ES-I3 (cell line): ENCODE measurements around the gene AKAP13.

Experiments used
- H3K36me3 ChIP-seq: 2 replicates; pipeline ENCODE4 v1.6.1; 2013; ENCODE audit warnings: mild to moderate bottlenecking, low read length, control low read depth, moderate library complexity; ENCODE audit not compliant: insufficient read depth
- H3K4me1 ChIP-seq: 2 replicates; pipeline ENCODE4 v1.6.1; 2013; ENCODE audit warnings: mild to moderate bottlenecking, control low read depth, low read length; ENCODE audit not compliant: insufficient read depth
- H3K9ac ChIP-seq: 2 replicates; pipeline ENCODE4 v1.6.1; 2013; ENCODE audit warnings: low read depth, mild to moderate bottlenecking, low read length, moderate library complexity
- H3K9me3 ChIP-seq: 2 replicates; pipeline ENCODE4 v1.6.1; 2013; ENCODE audit warnings: mild to moderate bottlenecking, low read length, moderate library complexity; ENCODE audit not compliant: control insufficient read depth, insufficient read depth

Gene AKAP13

DNA sequence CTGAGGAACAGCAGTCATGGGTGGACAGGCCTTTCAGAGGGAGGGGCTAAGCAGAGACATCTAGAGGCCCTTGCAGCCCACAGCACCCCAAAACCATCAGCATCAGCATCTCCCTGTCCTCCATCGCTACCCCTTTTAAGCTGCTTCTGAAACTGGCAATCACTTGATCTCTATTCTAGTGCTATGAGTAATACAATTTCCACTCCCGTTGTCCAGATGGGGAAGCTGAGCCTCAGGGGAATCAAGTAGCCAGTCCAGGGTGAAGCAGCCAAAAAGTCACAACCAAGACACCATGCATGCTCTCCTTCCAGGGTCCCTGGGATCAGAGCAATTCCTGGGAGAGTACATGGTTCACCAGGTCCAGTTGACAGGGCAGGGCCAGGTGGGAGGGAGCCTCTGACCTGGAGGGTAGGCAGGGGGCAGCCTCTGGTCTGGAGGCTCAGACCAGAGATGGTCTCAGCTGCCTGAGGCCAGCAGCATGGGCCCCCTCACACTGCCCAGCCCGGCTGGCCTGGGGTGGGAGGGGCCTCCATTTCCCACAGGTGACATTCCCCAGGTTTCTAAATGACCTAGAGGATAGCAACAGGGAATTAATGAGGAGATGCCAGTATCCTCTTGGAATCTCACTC is 384.4 kb downstream of the AKAP13 start:
- Histone ChIP-seq H3K4me1 (peaks cover 6% of the 10 kb centered on the region; the same call in 1 of the 2 replicates), H3K9ac (no peak overlapping the region), H3K9me3 (no peaks in the 10 kb centered on the region), H3K36me3 (peaks cover 5% of the 10 kb centered on the region; the same call in 1 of the 2 replicates)

DNA sequence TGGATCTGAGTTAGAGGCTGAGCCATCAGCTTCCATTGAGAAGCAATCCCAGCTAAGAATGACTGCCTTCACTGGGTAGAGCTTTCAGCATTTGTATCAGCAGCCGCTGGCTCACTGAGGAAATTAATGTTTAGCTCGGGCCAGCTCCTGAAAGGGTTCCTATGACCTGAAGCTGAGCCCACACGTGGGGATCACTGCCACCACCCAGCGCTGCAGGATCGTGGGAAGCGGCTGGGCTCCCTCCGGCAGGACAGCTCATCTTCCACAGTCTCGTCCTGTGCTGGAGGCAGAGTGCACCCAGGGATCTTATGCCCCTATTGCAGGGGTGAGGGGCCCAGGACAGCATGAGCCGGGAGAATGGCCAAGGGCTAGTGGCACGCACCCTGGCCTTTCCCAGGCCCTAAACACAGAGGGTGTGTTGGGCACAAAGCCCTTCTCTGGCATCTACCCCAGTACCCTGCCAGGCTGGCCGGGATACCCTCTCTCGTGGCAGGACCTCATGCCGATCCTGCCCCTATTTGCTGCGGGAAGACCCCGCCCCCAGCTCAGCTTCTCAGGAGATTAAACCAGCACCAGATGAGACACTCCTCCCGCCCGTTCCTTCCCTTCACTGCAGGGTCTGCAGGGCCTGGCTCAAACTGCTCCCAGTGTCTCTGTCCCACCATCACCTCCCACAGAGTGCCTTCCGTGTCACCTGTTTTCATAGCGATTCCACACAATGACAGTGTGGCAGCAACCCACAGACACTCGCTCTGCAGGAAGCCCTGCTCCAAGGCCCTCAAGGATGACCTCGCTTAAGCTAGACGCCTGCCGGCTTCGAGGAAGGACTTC is 385.8 kb downstream of the AKAP13 start:
- Histone ChIP-seq H3K9ac (no peak overlapping the region), H3K4me1 (peaks cover 6% of the 10 kb centered on the region; the same call in 1 of the 2 replicates), H3K9me3 (no peaks in the 10 kb centered on the region), H3K36me3 (no peaks in the 10 kb centered on the region; the same call in 1 of the 2 replicates)

DNA sequence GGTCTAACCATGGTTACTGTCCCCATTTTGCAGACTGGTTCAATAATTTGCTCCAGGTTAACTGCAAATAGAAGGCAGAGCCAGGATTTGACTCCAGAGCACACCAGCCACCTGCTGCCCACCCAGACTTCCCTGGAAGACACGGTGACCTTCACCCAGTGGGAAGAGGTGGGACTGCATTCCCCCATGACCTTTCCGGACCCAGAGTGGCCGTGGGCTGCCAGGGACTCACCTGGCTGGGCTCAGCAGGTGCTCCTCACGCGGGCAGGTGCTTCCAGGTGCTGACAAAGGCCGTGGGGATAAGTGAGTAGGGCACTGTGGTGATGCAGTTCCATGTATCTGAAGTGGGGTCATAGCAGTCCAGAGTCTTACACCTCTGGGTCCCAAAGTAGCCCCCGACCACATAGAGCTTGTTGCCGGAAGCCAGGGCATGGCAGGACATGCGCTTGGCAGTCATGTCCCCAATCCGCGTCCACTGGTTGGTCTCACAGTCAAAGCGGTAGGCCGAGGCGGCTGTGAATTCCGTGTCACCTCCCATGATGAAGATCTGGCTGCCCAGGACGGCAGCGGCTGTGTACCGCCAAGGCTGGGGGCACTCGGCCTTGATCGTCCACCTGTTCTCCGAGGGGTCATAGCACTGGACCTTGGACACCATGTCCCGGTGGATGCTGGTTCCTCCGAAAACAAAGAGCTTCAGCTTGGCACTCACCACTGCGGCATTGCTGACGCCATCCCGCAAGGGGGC is 387.6 kb downstream of the AKAP13 start:
- Histone ChIP-seq H3K9ac (no peak overlapping the region), H3K36me3 (no peaks in the 10 kb centered on the region; the same call in 1 of the 2 replicates), H3K9me3 (no peaks in the 10 kb centered on the region), H3K4me1 (peaks cover 6% of the 10 kb centered on the region; the same call in 1 of the 2 replicates)

DNA sequence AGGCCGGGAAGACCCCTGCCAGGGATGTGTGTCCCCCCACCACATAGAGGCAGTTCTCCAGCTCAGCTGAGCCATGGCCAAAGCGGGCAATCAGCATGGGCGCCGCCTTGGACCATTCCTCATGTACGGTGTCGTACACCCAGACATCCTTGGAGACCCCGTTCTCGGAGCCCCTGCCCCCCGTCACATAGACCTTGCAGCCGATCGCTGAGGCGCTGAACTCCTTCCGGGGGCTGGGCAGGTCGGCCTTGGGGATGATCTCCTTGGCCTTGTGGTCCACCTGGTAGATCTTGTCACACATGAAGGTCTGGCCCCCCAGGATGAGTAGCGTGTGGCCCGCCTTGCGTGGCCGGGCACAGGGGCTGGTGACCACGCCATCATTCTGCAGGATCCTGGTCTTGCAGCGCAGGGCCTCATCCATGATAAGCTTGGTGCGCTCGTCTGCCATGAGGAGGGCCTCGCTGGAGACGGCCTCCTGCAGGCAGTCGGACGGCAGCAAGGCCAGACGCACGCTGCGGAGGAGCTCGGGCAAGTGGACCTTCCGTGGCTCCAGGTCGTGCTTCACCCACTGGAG is 388.3 kb downstream of the AKAP13 start:
- H3K36me3 ChIP-seq = no peaks in the 10 kb centered on the region; the same call in 1 of the 2 replicates
- peaks cover 6% of the 10 kb centered on the region; the same call in 1 of the 2 replicates for H3K4me1 ChIP-seq
- no peak overlapping the region for H3K9ac ChIP-seq
- H3K9me3 ChIP-seq = no peaks in the 10 kb centered on the region

DNA sequence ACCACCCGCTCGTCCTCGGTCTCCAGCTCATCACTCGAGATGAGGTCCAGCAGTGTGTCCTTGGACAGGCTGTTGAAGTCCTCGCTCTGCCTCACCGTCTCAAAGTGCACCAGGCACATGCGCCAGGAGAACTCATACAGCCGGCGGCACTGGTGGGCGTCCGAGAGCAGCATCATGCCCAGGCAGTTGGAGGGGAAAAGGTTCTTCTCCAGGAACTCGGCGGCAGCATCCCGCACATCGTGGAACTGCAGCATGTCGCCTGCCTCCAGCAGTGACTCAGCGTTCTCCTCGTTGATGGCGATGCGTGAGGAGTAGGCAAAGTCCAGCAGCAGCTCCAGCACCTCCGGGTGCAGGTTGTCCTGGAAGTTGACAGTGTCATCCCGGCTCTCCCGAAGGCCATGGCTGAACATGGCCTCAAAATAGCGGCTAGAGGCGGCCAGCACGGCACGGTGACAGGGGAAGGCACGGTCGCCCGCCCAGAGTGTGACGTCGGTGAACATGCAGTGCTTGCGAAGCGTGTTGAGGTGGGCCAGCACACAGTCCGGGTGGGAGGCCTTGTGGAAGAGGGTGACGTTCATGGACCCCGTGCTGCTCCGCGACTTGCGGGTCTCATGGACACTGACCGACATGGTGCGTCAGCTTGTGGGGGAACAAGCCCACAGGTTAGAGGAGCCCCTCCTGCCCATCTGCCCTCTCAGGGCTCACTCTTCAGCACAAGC is 388.9 kb downstream of the AKAP13 start:
- Histone ChIP-seq H3K9me3 (no peaks in the 10 kb centered on the region), H3K4me1 (peaks cover 6% of the 10 kb centered on the region; the same call in 1 of the 2 replicates), H3K9ac (no peak overlapping the region), H3K36me3 (no peaks in the 10 kb centered on the region; the same call in 1 of the 2 replicates)

DNA sequence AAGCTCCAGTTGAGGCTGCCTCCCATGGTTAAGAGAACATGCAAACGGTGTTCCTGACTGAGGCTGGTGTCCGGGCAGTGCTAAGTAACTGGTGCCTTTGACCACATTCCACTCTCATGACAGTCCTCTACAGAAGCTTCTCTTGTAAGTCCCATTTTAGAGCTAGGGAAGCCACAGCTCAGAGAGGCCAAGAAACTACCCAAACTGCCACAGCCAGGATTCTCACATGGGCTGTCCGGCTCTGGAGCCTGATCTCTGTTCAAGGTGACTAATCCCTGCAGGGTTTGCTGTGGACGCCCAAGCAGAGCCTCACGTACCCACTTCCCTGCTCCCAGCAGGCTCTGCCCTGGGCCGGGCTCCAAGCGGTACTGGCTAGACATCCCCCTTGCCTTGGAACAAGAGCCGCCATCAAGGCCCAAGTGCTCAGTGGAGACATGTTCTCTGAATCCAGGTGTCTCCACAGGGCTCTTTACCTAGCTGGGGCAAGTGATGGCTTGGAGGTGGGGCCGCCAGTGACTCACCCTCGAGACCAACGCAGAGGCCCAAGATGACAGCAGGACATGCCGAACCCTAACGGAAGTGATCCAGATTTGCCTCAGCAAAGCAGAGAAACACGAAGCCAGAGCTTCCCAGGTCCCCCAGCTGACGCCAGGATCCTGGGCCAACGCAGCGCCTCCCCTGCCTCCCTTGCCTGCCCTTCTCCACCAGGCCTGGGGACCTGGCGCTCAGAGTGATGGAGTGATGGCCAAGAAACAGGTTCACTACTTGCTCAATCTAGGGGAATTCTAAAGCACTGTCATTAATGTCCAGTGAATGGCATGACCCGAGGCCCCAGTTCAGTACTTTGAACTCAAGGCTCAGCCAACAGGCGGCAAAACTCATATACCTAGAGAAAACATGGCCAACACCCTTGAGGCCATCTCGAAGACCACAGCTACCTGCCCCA is 390.0 kb downstream of the AKAP13 start:
- Histone ChIP-seq H3K9ac (no peak overlapping the region), H3K36me3 (no peaks in the 10 kb centered on the region; the same call in 1 of the 2 replicates), H3K9me3 (no peaks in the 10 kb centered on the region), H3K4me1 (peaks cover 6% of the 10 kb centered on the region; the same call in 1 of the 2 replicates)

DNA sequence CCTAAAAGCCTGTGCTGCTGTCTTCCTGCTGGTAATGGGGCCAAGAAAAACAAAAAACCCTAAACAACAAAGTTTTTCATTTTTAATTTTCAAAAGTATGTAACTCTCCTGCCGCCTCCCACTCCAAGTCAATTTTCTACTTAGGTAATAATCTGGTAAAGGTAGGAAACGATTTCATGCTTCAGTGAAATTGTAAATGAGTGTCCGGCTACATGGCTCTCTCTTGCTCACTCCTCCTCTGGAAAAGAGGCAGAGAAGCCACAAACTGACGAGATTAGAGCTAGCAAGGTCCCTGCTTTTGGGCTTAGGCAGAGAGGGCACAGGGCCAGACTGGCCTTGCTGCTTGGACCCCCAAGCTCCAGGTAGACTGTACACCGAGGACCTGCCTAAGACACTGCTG is 390.9 kb downstream of the AKAP13 start:
- H3K9me3 ChIP-seq = no peaks in the 10 kb centered on the region
- H3K9ac ChIP-seq = no peak overlapping the region
- peaks cover 6% of the 10 kb centered on the region; the same call in 1 of the 2 replicates for H3K4me1 ChIP-seq
- H3K36me3 ChIP-seq = no peaks in the 10 kb centered on the region; the same call in 1 of the 2 replicates

DNA sequence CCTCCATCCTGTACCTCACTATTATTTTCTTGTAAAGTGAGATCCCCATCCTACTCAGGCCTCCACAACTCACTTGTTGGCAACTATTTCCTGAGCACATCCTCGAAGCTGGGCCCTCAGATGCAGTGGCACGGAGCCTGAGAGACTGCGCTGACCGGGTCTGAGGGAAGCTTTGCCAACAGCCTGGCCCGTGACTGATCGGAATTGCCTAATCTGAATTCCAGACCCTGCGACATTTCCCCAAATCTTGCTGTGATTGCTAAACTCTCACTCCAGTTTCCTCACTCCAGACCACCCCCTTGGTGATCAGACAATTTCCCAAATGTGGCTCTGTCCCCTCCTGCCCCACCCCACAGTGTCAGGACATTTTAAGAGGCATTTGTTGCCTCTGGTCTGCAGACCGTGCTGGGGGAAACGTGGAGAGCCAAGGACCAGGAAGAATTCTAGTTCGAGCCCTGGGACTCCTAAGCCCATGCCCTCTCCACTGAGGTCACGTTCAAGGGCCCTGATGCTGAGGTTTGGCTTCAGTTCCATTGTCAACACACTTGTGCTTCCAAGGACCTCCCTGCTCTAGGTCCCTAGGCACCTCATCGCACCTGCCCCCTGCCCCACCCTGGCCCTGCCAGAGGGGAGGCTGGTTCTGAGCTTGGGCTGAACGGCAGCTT is 391.5 kb downstream of the AKAP13 start:
- H3K9ac ChIP-seq = no peak overlapping the region
- H3K36me3 ChIP-seq = no peaks in the 10 kb centered on the region; the same call in 1 of the 2 replicates
- no peaks in the 10 kb centered on the region for H3K4me1 ChIP-seq
- no peaks in the 10 kb centered on the region for H3K9me3 ChIP-seq

DNA sequence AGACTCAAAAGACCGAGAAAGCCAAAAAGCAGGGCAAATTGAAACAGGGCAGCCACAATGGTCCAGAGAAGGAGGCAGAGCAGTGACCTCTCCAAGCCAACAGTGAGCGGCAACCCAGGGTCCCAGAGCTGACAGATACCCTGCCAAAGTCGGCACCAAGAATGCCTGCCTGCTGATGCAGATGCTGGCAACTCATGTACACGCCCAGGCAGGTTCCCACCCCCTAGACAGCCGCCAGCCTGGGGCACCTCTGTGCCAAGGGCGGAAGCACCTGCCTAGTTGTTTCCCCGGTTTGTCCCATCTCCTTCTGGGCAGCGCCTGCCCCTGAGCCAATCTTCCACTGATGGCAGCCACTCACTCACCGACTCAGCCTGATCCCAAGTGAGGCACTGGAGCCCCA is 392.3 kb downstream of the AKAP13 start:
- Histone ChIP-seq H3K9ac (no peak overlapping the region), H3K9me3 (no peaks in the 10 kb centered on the region), H3K4me1 (no peaks in the 10 kb centered on the region), H3K36me3 (no peaks in the 10 kb centered on the region; the same call in 1 of the 2 replicates)

DNA sequence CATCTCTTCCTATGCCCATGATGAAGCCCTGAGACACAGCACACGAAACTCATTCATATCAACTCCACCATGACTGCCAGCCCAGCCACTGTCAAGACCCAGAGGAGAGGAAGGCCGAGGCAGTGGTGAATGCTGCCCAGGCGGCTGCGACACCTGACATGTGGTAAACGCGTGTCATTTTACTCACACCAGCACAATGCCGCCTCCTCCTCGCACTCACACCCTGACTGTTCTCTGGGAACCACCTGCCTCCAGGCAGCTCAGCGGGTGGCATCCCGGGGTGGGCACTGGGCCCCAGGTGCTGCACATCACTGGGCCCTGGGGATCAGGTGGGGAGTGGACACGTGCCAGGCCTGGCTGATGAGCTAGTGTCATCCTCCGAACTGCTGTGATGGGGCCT is 392.8 kb downstream of the AKAP13 start:
- H3K36me3 ChIP-seq = no peaks in the 10 kb centered on the region; the same call in 1 of the 2 replicates
- no peaks in the 10 kb centered on the region for H3K9me3 ChIP-seq
- no peaks in the 10 kb centered on the region for H3K4me1 ChIP-seq
- no peak overlapping the region for H3K9ac ChIP-seq

DNA sequence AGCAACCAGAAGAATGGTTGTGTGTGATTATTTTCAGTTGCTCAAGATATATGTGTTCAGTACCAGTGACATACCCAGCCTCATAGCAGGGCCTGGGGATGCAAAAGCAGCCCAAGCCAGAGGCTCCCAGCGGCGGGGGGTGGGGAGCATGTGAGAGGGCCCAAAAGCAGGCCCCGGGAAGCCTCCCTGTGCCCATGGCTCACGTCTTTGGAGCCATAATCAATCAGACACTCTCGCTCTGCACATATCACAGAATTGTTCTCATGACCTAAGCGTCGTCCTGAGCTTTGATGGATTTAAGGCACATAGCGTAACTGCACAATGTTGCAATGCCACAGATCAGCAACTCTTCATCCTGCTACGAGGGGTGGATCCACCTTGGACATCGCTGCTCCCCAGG is 393.6 kb downstream of the AKAP13 start:
- H3K4me1 ChIP-seq = no peaks in the 10 kb centered on the region
- H3K9ac ChIP-seq = no peak overlapping the region
- H3K9me3 ChIP-seq = no peaks in the 10 kb centered on the region
- H3K36me3 ChIP-seq = no peaks in the 10 kb centered on the region; the same call in 1 of the 2 replicates
